ENCODE data around the gene ATXN1.
"Not testable (repeated sequence)": the region's sequence is repeated elsewhere in the genome, so short reads cannot be mapped to it uniquely, and the experiment has no call there.

ATXN1 gene

DNA sequence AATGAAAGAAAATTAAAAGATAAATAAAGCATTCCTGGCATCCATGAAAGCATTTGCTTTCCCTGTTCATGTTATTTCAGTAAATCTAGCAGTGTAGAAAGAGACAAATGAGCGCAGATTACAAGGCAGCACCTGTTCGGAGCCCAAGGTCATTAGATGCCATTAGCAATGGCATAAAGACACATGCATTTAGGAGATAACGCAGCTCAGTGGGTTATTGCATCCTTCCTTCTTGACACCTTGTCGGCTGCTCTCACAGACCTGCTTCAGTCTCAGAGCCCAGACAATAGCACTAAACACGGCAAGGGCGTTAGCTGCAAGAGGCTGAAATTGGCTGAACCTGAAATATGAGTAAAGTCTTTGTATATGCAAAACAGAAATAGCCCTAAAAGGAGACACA lies 140.3 kb downstream of the ATXN1 start:
- H3K36me3 ChIP-seq (ENCODE audit: control insufficient read depth in 1 of 2, insufficient read depth in 2 of 2, low read length in 2 of 2) = no peaks in the 10 kb centered on the region
- no peak overlapping the region for H3K4me3 ChIP-seq (ENCODE audit: low read depth in 1 of 2, low read length in 2 of 2)
- H3K9ac ChIP-seq (ENCODE audit: low read depth in 1 of 2, low read length in 2 of 2) = no peak overlapping the region
- H3K27me3 ChIP-seq (ENCODE audit: control insufficient read depth in 1 of 2, insufficient read depth in 2 of 2, low read length in 2 of 2) = no peaks in the 10 kb centered on the region
- no peaks in the 10 kb centered on the region for H3K4me1 ChIP-seq (ENCODE audit: control insufficient read depth in 1 of 2, insufficient read depth in 2 of 2, low read length in 2 of 2)
- H3K27ac ChIP-seq (ENCODE audit: low read depth, low read length) = no peak overlapping the region
- no peaks in the 10 kb centered on the region for H3K9me3 ChIP-seq (ENCODE audit: control insufficient read depth in 1 of 2, low read length in 2 of 2)

DNA sequence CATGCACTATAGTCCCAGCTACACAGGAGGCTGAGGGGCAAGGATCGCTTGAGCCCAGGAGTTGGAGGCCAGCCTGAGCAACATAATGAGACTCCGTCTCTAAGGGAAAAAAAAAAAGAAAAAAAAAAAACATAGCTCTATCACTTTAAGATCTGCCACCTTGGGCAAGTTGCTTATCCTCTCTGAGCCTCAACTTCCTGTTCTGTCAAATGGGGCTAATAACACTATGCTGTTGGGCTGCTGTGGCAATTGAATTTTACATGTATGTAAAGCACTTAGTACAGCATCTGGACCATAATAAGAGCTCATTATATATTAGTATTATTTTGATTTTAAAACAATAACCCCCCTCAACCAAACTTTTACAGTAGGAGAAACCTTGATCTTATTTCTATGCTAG lies 141.5 kb downstream of the ATXN1 start:
- H3K27ac ChIP-seq (ENCODE audit: low read depth, low read length) = no peak overlapping the region
- H3K36me3 ChIP-seq (ENCODE audit: control insufficient read depth in 1 of 2, insufficient read depth in 2 of 2, low read length in 2 of 2) = no peaks in the 10 kb centered on the region
- H3K27me3 ChIP-seq (ENCODE audit: control insufficient read depth in 1 of 2, insufficient read depth in 2 of 2, low read length in 2 of 2) = no peaks in the 10 kb centered on the region
- H3K4me3 ChIP-seq (ENCODE audit: low read depth in 1 of 2, low read length in 2 of 2) = no peak overlapping the region
- no peaks in the 10 kb centered on the region for H3K4me1 ChIP-seq (ENCODE audit: control insufficient read depth in 1 of 2, insufficient read depth in 2 of 2, low read length in 2 of 2)
- no peaks in the 10 kb centered on the region for H3K9me3 ChIP-seq (ENCODE audit: control insufficient read depth in 1 of 2, low read length in 2 of 2)
- H3K9ac ChIP-seq (ENCODE audit: low read depth in 1 of 2, low read length in 2 of 2) = no peak overlapping the region

- H3K27me3 ChIP-seq (ENCODE audit: control insufficient read depth in 1 of 2, insufficient read depth in 2 of 2, low read length in 2 of 2) = no peaks in the 10 kb centered on the region
- H3K27ac ChIP-seq (ENCODE audit: low read depth, low read length) = no peak overlapping the region
- H3K4me1 ChIP-seq (ENCODE audit: control insufficient read depth in 1 of 2, insufficient read depth in 2 of 2, low read length in 2 of 2) = no peaks in the 10 kb centered on the region
- no peak overlapping the region for H3K4me3 ChIP-seq (ENCODE audit: low read depth in 1 of 2, low read length in 2 of 2)
- no peaks in the 10 kb centered on the region for H3K9me3 ChIP-seq (ENCODE audit: control insufficient read depth in 1 of 2, low read length in 2 of 2)
- no peak overlapping the region for H3K9ac ChIP-seq (ENCODE audit: low read depth in 1 of 2, low read length in 2 of 2)
- H3K36me3 ChIP-seq (ENCODE audit: control insufficient read depth in 1 of 2, insufficient read depth in 2 of 2, low read length in 2 of 2) = no peaks in the 10 kb centered on the region
Measured at GRCh38 chr6:16618962-16619361, 142.3 kb downstream of the ATXN1 start.

DNA sequence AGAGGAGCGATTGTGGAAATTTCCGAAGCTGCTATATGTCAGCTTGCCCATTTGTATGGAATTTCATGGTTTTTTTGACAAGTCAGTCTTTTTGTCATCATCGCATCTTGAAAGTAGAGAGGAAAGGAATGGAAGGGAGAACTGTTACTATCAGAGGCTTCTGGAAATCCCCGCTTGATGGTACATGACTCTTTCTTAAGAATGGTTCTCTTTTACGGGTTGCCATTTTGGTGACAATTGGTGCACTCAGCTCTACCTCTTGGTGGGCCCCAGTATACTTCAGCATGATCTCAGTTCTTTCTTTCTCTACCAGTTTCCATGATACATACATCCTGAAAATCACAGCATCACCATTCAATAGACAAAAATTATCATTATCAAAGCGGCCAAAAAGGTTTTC lies 146.0 kb downstream of the ATXN1 start:
- not testable (repeated sequence) for H3K9me3 ChIP-seq (ENCODE audit: control insufficient read depth in 1 of 2, low read length in 2 of 2); H3K36me3 ChIP-seq (ENCODE audit: control insufficient read depth in 1 of 2, insufficient read depth in 2 of 2, low read length in 2 of 2); H3K27me3 ChIP-seq (ENCODE audit: control insufficient read depth in 1 of 2, insufficient read depth in 2 of 2, low read length in 2 of 2); H3K4me1 ChIP-seq (ENCODE audit: control insufficient read depth in 1 of 2, insufficient read depth in 2 of 2, low read length in 2 of 2); H3K4me3 ChIP-seq (ENCODE audit: low read depth in 1 of 2, low read length in 2 of 2); H3K27ac ChIP-seq (ENCODE audit: low read depth, low read length); H3K9ac ChIP-seq (ENCODE audit: low read depth in 1 of 2, low read length in 2 of 2)

GRCh38 chr6:16614143-16614542 lies 147.1 kb downstream of the ATXN1 start:
- not testable (repeated sequence) for H3K4me3 ChIP-seq (ENCODE audit: low read depth in 1 of 2, low read length in 2 of 2); H3K9me3 ChIP-seq (ENCODE audit: control insufficient read depth in 1 of 2, low read length in 2 of 2); H3K9ac ChIP-seq (ENCODE audit: low read depth in 1 of 2, low read length in 2 of 2); H3K36me3 ChIP-seq (ENCODE audit: control insufficient read depth in 1 of 2, insufficient read depth in 2 of 2, low read length in 2 of 2); H3K4me1 ChIP-seq (ENCODE audit: control insufficient read depth in 1 of 2, insufficient read depth in 2 of 2, low read length in 2 of 2); H3K27me3 ChIP-seq (ENCODE audit: control insufficient read depth in 1 of 2, insufficient read depth in 2 of 2, low read length in 2 of 2); H3K27ac ChIP-seq (ENCODE audit: low read depth, low read length)

DNA sequence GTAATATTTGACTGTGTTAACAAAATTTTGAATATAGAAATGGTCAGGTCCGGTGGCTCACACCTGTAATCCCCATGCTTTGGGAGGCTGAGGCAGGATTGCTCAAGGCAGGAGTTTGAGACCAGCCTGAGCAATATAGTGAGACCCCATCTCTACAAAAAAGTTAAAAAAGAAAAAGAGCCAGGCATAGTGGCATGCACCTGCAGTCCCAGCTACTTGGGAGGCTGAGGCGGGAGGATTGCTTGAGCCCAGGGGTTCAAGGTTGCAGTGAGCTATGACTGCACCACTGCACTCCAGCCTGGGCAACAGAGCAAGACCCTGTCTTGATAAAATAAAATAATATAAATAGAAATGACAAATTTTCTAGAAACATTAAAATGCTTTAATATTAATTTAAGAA lies 147.8 kb downstream of the ATXN1 start:
- H3K27ac ChIP-seq (ENCODE audit: low read depth, low read length); H3K4me1 ChIP-seq (ENCODE audit: control insufficient read depth in 1 of 2, insufficient read depth in 2 of 2, low read length in 2 of 2); H3K27me3 ChIP-seq (ENCODE audit: control insufficient read depth in 1 of 2, insufficient read depth in 2 of 2, low read length in 2 of 2); H3K9ac ChIP-seq (ENCODE audit: low read depth in 1 of 2, low read length in 2 of 2); H3K36me3 ChIP-seq (ENCODE audit: control insufficient read depth in 1 of 2, insufficient read depth in 2 of 2, low read length in 2 of 2); H3K4me3 ChIP-seq (ENCODE audit: low read depth in 1 of 2, low read length in 2 of 2); H3K9me3 ChIP-seq (ENCODE audit: control insufficient read depth in 1 of 2, low read length in 2 of 2): not testable (repeated sequence)

DNA sequence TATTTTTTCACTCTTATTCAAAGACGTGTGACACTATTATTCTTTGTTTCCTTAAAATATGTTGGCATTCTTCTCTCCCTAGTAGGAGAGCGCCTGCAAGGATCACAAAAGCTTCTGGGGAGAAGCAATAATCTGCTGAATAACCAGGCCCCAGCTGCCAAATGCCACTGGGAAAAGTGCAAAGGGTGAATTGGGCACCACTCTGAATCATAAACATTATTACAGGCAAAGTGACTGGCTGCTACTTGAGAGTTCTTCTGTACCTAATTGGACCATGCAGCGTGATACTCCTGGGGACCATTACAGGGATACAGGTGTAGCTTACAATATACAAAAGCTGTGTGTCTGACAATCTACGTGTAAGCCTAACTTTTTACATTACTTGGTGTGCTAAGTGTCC lies 152.8 kb downstream of the ATXN1 start:
- no peaks in the 10 kb centered on the region for H3K27me3 ChIP-seq (ENCODE audit: control insufficient read depth in 1 of 2, insufficient read depth in 2 of 2, low read length in 2 of 2)
- no peak overlapping the region for H3K9ac ChIP-seq (ENCODE audit: low read depth in 1 of 2, low read length in 2 of 2)
- peaks cover 0 to 8% of the 10 kb centered on the region in 2 donors for H3K4me1 ChIP-seq (ENCODE audit: control insufficient read depth in 1 of 2, insufficient read depth in 2 of 2, low read length in 2 of 2)
- H3K27ac ChIP-seq (ENCODE audit: low read depth, low read length) = no peak overlapping the region
- H3K4me3 ChIP-seq (ENCODE audit: low read depth in 1 of 2, low read length in 2 of 2) = no peak overlapping the region
- no peaks in the 10 kb centered on the region for H3K36me3 ChIP-seq (ENCODE audit: control insufficient read depth in 1 of 2, insufficient read depth in 2 of 2, low read length in 2 of 2)
- H3K9me3 ChIP-seq (ENCODE audit: control insufficient read depth in 1 of 2, low read length in 2 of 2) = no peaks in the 10 kb centered on the region

DNA sequence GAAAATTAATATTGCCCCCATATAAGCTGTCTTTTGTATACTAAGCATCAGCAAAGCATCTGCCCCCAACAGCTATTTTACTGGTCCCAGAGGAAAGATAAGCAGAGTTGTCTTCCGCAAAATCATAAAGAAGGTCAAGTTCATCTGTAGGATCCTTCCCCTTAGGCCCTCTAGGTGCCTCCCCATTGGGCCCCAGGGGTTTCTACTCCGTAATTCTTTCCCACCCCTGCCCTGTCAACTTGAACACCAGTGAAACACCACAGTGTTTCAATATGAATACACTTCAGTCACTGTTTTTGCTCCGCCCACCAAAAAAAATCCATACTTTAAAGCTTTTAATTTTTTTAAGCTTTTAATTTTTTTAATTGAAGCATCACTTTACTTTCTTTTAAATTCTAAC lies 159.2 kb downstream of the ATXN1 start:
- no peak overlapping the region for H3K4me3 ChIP-seq (ENCODE audit: low read depth in 1 of 2, low read length in 2 of 2)
- H3K4me1 ChIP-seq (ENCODE audit: control insufficient read depth in 1 of 2, insufficient read depth in 2 of 2, low read length in 2 of 2) = no peaks in the 10 kb centered on the region
- H3K36me3 ChIP-seq (ENCODE audit: control insufficient read depth in 1 of 2, insufficient read depth in 2 of 2, low read length in 2 of 2) = no peaks in the 10 kb centered on the region
- H3K9ac ChIP-seq (ENCODE audit: low read depth in 1 of 2, low read length in 2 of 2) = no peak overlapping the region
- H3K9me3 ChIP-seq (ENCODE audit: control insufficient read depth in 1 of 2, low read length in 2 of 2) = no peaks in the 10 kb centered on the region
- H3K27me3 ChIP-seq (ENCODE audit: control insufficient read depth in 1 of 2, insufficient read depth in 2 of 2, low read length in 2 of 2) = no peaks in the 10 kb centered on the region
- no peak overlapping the region for H3K27ac ChIP-seq (ENCODE audit: low read depth, low read length)

DNA sequence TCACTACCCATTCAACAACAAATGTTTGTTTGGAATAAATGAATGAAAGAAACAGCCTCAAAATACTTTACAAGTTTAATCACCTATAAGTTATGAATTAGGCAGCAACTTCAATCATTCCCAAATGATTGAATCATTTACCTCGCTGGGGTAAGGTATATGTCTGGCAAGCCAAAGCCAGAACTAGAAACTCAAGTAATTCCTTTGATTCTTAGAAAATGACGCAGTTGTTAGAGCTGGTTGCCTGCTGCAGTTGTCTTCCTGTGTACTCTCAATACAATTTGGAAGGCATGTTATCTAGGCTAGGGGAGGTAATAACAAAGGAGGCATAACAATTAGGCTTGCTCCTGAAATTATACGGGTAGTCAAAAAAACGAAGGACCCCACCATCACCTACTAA lies 160.6 kb downstream of the ATXN1 start:
- H3K27ac ChIP-seq (ENCODE audit: low read depth, low read length) = no peak overlapping the region
- H3K27me3 ChIP-seq (ENCODE audit: control insufficient read depth in 1 of 2, insufficient read depth in 2 of 2, low read length in 2 of 2) = no peaks in the 10 kb centered on the region
- no peaks in the 10 kb centered on the region for H3K9me3 ChIP-seq (ENCODE audit: control insufficient read depth in 1 of 2, low read length in 2 of 2)
- H3K4me1 ChIP-seq (ENCODE audit: control insufficient read depth in 1 of 2, insufficient read depth in 2 of 2, low read length in 2 of 2) = no peaks in the 10 kb centered on the region
- no peaks in the 10 kb centered on the region for H3K36me3 ChIP-seq (ENCODE audit: control insufficient read depth in 1 of 2, insufficient read depth in 2 of 2, low read length in 2 of 2)
- no peak overlapping the region for H3K9ac ChIP-seq (ENCODE audit: low read depth in 1 of 2, low read length in 2 of 2)
- H3K4me3 ChIP-seq (ENCODE audit: low read depth in 1 of 2, low read length in 2 of 2) = no peak overlapping the region

DNA sequence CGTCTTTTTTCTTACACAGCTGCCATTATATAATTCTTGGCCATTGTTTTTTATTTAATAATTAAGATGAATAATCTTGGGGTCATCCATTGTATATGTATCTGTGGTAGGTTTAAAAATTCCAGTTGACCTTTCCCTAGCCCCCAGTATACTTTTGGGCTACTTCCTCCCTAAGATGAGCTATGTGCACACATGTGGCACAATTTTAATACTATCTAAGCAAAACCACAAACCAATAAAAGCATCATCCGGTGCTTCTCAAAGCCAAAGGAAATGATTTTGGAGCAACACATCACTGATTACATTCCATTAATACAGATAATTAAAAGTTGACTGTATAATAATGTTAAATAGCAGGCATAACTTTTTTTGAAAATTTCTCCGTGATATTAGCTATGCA lies 161.2 kb downstream of the ATXN1 start:
- Histone ChIP-seq H3K36me3 (ENCODE audit: control insufficient read depth in 1 of 2, insufficient read depth in 2 of 2, low read length in 2 of 2) (no peaks in the 10 kb centered on the region), H3K9ac (ENCODE audit: low read depth in 1 of 2, low read length in 2 of 2) (no peak overlapping the region), H3K27ac (ENCODE audit: low read depth, low read length) (no peak overlapping the region), H3K4me3 (ENCODE audit: low read depth in 1 of 2, low read length in 2 of 2) (no peak overlapping the region), H3K9me3 (ENCODE audit: control insufficient read depth in 1 of 2, low read length in 2 of 2) (no peaks in the 10 kb centered on the region), H3K27me3 (ENCODE audit: control insufficient read depth in 1 of 2, insufficient read depth in 2 of 2, low read length in 2 of 2) (no peaks in the 10 kb centered on the region), H3K4me1 (ENCODE audit: control insufficient read depth in 1 of 2, insufficient read depth in 2 of 2, low read length in 2 of 2) (no peaks in the 10 kb centered on the region)

GRCh38 chr6:16596616-16597331 lies 164.5 kb downstream of the ATXN1 start:
- no peaks in the 10 kb centered on the region for H3K4me1 ChIP-seq (ENCODE audit: control insufficient read depth in 1 of 2, insufficient read depth in 2 of 2, low read length in 2 of 2)
- H3K27me3 ChIP-seq (ENCODE audit: control insufficient read depth in 1 of 2, insufficient read depth in 2 of 2, low read length in 2 of 2) = no peaks in the 10 kb centered on the region
- no peak overlapping the region for H3K4me3 ChIP-seq (ENCODE audit: low read depth in 1 of 2, low read length in 2 of 2)
- no peak overlapping the region for H3K9ac ChIP-seq (ENCODE audit: low read depth in 1 of 2, low read length in 2 of 2)
- H3K36me3 ChIP-seq (ENCODE audit: control insufficient read depth in 1 of 2, insufficient read depth in 2 of 2, low read length in 2 of 2) = no peaks in the 10 kb centered on the region
- no peak overlapping the region for H3K27ac ChIP-seq (ENCODE audit: low read depth, low read length)
- no peaks in the 10 kb centered on the region for H3K9me3 ChIP-seq (ENCODE audit: control insufficient read depth in 1 of 2, low read length in 2 of 2)

Data from duodenal mucosa (tissue), 2 donors.